A204.1 (cell line): ENCODE measurements around the gene CCDC184.
"Not testable (repeated sequence)": the region's sequence is repeated elsewhere in the genome, so short reads cannot be mapped to it uniquely, and the experiment has no call there.

ENCODE experiments used
- FAIRE-seq: peaks from 2 replicates; lab custom pipeline; 2012; peaks lifted over from hg19 to GRCh38; lab: Jason Lieb, UNC

The CCDC184 gene

GRCh38 chr12:48203192-48203591 is 19.7 kb downstream of the CCDC184 start, which contains the start of gene OR10AD1:
OR10AD1 (minus strand) TSS chr12:48203292; CDS start chr12:48203292, 0 bp downstream.
- FAIRE-seq = no peak

GRCh38 chr12:48209495-48209894 is 26.1 kb downstream of the CCDC184 start:
- not testable (repeated sequence) for FAIRE-seq

DNA sequence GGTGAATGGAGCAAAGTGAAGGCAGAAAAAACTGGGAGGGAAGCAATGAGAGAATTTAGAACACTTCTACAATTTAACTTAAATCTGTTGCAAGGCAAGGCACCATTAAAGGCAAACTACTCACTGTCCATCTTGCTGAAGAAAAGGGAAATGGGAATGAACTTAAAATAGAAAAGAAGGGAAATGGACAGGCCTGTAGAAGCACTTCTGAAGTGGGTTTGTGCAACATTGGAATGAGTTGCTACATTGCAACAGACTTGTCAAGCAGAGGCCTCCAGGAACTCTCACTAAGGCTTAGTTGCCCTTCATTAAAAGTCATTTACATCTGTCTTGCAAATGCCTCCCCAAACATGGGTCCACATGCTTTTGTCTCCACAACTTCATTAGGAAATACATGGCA is 33.3 kb downstream of the CCDC184 start:
- no peak for FAIRE-seq

- FAIRE-seq = no peak
Observed at GRCh38 chr12:48219631-48220030, 36.2 kb downstream of the CCDC184 start.

GRCh38 chr12:48220701-48221100 is 37.3 kb downstream of the CCDC184 start:
- no peak for FAIRE-seq

DNA sequence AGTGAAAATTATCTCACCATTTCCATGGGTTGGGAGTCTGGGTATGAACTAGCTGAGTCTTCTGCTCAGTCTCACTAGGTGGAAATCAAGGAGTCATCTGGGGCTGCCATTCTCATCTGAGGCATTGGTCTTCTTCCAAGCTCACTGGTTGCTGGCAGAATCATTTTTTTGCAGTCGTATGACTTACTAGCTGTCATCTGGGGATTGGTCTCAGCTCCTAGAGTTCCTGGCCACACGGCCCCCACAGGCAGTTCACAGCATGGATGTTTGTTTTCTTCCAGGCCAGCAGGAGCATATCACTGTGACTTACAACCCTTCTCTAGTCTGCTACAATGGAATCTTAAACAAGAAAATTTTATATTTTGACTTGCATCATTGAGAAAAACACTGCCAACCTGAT is 38.2 kb downstream of the CCDC184 start:
- FAIRE-seq = no peak

DNA sequence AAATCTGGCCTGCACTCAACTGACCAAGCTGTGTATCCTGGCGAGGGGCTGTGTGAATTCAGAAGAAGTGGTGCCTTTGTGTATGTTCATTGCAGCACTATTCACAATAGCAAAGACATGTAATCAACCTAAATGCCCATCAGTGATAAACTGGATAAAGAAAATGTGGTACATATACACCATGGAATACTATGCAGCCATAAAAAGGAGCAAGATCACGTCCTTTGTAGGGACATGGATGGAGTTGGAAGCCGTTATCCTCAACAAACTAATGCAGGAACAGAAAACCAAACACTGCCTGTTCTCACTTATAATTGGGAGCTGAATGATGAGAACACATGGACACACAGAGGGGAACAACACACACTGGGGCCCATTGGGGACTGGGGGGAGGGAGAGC is 41.1 kb downstream of the CCDC184 start:
- FAIRE-seq = not testable (repeated sequence)

DNA sequence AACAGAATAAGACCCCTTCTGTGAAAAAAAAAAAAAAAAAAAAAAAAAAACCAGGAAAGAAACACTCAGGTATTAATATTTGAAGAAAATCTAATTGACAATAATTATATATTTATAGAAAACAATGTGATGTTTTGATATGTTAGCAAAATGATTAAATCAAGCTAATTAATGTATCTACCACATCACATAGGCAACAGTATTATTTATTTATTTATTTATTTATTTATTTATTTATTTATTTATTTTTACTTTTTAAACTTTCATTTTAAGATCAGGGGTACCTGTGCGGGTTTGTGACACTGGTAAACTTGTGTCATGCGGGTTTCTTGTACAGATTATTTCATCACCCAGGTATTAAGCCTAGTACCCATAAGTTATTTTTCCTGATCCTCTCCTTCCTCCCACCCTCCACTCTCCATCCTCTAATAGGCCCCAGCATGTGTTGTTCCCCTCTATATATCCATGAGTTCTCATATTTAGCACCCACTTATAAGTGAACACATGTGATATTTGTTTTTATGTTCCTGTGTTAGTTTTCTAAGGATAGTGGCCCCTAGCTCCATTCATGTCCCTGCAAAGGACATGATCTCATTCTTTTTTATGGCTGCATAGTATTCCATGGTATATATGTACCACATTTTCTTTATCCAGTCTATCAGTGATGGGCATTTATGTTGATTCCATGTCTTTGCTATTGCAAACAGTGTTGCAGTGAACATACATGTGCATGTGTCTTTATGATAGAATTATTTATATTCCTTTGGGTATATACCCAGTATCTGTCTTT is 47.9 kb downstream of the CCDC184 start:
- FAIRE-seq = peak; percentile 23
